T follicular helper cell (primary cell): ENCODE results near the gene HMCN2.
"Not testable (repeated sequence)": the region's sequence is repeated elsewhere in the genome, so short reads cannot be mapped to it uniquely, and the experiment has no call there.

ENCODE experiments used
- DNase-seq: peaks from one replicate; pipeline ENCODE4 v3.0.0-alpha.2; 2020; ENCODE audit warnings: low read depth

The HMCN2 gene

DNA sequence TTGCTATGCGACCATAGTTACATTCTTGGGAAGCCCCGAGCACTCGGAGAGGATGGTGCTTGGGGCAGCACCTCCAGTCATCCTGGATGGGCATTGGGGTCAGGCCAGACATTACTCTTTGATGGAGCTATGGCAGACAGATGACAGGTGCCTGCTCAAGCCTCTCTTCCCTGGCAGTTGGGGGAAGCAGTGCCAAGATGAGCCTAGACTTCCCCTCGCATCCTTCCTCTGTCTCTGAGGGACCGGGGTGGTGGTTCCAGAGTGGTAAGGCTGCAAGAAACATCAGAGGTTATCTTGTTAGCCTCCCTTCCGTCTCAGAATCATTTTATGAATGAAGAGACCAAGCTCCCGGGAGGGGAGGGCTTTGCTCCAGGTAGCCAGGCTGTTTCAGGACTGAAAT is 2.8 kb upstream of the HMCN2 start:
- DNase-seq: no peak

DNA sequence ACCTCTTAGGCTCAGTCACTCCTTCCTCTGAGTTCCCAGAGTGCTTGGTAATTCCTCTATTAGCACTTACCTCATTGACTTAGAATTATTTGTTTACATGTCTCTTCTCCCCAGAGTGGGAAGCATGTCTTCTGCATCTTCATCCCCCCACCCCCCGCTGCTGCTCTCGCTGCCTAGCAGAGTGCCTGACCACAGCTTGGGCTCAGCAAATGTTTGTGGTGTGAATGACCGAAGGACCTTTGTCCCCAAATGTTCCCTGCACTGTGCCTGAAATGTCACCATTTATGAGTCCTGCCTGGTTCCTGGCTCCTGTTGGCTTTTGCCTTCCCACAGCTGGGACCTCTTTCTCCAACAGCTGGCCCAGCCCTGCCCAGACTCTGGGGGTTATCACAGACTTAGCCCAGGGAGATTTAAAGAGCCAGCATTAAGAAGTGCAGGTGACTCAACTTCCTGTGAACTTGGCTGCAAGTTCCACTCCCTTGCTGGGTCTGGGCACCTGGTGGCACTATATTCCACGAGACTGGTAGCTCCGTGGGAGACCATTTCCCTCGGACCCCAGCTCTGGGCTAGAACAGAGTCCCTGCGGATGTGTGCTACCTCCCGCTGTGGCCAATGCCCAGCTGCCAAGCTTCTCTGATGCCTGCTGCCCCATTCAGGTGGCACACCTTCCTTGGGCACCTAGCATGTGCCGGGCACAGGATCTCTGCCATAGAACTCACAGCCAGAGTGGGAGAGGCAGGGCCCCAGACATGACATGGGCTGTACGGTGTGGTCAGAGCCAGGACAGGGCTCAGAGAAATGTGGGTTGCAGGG is 1.8 kb upstream of the HMCN2 start:
- no peak for DNase-seq

- DNase-seq: no peak
Measured at GRCh38 chr9:130264414-130265350, 878 bp upstream of the HMCN2 start.

DNA sequence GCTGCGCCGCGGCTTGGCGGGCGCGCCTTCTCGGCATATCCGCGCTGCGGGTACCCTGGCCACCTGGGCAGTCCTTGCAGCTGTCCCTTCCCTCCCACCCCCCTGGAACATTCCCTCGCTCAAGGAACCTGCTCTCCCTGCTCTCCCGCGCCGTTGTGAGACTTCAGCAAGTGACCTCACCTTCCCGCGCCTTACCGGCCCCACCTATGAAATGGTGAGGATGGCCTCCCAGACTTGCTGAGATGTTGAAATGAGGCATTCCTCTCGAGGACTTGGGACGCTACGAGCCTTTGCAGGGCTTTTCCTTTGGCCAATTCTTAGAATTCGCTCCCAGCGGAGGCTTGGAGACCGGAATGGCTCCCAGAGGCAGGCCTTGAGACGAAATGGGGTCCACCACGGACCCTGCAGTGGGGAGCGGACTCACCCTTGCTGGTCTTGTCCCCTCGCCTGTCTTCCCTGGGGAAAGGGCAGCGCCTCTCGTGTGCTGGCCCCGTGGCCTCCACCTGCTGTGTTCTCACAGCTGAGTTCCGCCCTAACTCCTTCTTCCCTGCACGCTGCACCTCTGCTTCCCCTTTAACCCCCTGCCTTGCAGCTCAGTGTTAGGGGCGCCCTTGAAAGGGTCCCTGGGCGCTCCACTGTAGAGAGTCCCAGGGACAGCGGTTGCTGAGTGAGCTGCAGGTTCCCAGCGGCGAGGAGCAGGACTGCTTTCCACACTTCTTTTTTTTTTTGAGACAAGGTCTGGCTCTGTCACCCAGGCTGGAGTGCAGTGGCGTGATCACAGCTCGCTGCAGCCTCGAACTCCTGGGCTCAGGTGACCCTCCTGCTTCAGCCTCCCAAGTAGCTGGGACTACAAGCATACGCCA is 907 bp downstream of the HMCN2 start:
- no peak for DNase-seq

DNA sequence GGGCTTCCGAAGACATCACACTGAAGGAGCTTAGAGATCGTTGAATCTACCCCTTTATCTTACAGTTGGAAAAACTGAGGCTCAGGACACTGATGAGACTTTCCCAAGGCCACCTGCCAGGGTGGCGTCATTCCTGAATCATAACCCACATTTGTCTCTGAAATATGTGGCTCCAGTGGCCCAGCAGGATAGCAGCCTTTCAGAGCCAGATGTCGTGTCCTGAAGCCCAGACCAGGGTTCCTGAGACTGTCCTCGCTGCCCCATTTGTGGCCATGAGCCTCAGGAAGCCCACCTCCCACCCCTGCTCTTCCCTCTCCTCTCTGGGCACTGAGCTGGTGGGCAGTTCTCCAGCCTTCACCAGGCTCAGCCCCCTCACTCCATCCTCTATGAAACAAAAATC is 2.4 kb downstream of the HMCN2 start:
- no peak for DNase-seq

- no peak for DNase-seq
Measured at GRCh38 chr9:130268521-130269211, 3.1 kb downstream of the HMCN2 start.

- DNase-seq: no peak
Measured at GRCh38 chr9:130271473-130271872, 5.9 kb downstream of the HMCN2 start.

- DNase-seq: no peak
Measured at GRCh38 chr9:130275156-130275555, 9.6 kb downstream of the HMCN2 start.

DNA sequence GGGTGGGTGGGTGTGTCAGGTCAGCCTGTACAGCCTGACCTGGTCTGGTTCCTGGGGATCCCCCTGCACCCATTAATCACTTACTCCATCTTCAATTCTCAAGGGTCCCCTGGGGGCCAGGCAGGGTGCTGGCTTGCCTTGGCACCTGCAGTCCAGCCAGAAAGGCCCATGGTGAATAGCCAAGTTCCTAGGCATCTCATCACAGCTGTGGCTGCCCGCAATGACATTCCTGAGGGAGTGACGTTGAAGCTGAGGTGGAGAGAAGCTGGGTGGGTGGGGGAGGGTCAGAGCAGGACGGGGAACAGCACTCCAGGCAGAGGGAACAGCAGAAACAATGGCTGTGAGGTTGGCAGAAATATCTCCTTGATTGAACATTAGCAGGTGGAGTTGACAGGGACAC is 10.6 kb downstream of the HMCN2 start:
- no peak for DNase-seq

GRCh38 chr9:130276955-130277354 is 11.4 kb downstream of the HMCN2 start:
- no peak for DNase-seq

GRCh38 chr9:130277525-130277924 is 12.0 kb downstream of the HMCN2 start:
- DNase-seq: not testable (repeated sequence)

DNA sequence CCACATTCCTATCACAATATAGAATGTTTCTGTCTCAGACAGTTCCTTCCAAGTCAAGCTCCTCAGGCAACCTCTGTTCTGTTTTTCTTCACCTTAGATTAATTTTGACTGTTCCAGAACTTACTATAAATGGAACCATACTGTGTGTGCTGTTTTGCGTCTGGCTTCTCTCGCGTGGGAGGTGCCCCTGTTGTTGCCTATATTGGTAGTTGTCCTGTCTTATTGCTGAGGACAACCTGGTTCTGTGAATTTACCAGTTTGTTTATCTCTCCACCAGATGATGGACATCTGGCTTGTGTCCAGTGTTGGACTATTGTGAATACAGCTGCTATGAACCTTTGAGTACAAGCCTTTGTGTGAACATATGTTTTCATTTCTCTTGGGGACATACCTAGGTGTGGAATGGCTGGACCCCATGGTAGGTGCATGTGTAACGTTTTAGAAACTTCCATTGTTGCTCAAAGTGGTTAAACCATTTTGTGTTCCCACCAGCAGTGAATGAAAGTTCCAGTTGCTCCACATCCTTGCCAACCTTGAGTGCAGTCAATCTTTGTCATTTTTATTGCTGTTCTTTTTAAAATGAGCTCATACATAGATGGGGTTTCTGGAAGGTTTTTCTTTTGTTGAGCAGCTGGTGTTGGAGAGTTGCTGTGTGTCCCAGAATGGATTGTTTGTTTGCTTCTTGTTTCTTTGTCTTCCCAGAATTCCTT is 18.1 kb downstream of the HMCN2 start:
- DNase-seq: no peak

DNA sequence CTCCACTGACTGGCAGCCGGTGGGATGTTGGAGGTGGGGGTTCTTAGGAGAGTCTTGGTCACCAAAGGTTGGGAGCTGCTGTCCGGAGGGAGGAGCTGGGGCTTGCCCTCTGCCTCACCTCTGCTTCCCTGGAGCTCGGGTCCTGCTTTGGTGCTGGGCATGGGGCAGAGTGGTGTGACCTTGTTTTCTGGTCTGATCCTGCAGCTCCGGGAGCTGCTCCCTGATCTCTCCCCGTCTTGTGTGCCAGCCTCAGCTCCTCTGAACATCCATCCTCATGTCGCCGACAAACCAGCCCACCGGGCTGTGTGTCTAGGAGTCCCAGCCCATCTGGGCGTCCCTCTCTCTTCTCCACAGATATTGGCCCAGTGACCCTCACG is 18.7 kb downstream of the HMCN2 start:
- DNase-seq: no peak

GRCh38 chr9:130284690-130285089 is 19.1 kb downstream of the HMCN2 start:
- DNase-seq: no peak

- DNase-seq: no peak
Measured at GRCh38 chr9:130285271-130285670, 19.7 kb downstream of the HMCN2 start.

DNA sequence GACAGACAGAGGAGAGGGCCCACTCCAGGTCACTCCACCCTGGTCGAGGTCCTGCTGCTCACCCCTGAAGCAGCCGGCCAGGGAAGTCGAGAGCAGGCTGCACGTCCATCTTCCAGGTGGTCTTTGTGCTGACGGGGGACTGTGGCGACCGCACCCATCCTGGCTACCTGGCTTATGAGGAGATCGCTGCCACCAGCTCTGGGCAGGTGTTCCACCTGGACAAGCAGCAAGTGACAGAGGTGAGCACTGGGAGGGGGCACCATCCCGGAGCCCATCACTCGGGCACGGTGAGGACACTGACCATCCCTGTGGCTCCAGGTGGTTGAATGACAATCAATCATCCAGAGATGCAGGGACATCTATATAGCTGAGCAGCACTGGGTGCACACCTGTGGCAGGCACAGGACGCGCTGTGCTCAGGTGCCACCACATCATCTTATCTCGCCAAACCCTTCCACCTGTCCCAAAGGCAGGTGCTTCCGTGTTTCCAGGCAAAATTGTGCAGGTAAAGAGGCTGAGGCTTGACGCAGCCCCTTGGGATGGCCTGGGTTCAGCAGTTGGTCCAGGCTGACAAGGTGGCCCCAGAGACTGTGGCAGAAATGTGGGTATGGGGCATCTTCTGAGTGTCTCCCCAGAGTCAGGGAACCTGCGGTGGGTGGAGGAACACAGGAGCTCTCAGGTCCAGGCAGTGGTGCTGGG is 20.7 kb downstream of the HMCN2 start:
- no peak for DNase-seq

DNA sequence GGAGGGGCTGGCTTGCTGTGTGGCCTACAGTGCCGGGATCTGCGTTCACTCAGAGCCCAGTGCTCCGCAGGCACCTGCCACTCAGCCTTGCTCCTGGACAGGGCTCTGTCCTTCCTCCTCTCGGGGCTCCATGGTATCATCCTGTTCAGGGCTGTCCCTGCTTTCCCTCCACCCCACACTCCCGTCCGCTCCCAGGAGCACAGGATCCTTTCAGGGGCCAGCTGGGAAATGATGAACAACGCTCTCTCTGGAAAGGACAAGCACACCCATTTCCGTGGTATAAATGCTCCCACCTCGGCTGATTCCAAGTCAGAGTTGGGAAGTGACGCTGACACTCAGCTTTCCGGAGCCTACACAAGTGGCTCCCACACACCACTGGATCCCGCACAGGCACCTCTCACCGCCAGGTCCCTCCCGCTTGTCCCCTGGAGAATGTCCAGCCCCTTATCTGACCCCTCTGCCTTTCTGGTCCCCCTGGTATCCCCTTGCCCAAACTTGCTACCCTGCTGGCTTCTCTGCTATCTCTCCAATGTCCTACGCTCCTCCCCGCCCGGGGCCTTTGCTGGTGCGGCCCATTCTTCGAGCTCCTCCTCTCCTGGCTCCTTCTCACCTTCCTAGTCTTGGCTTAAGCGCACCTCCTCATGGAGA is 21.3 kb downstream of the HMCN2 start:
- DNase-seq: no peak

- no peak for DNase-seq
Measured at GRCh38 chr9:130287736-130288135, 22.2 kb downstream of the HMCN2 start.

DNA sequence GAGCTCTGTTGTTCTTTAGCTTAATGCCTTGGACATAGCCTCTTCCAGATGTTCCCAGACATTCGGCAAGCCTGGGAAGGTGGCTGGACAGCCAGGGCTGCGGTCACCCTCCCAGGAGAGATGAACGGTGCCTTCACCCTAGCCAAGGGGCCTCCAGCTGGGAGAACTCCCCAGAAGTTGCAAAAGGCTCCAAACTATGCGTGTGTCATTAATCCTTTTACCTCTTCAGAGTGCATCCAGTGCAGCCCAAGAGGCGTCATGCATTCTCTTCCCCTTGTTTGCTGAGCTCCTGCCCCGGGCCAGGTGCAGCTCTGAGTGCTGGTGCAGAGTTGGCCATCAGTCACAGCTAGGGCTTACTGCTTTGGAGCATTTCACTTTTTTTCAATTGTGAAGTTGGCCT is 22.8 kb downstream of the HMCN2 start:
- no peak for DNase-seq
